ENCODE results near the gene ADGRL3.
"Not testable (repeated sequence)": the region's sequence is repeated elsewhere in the genome, so short reads cannot be mapped to it uniquely, and the experiment has no call there.

Gene ADGRL3

GRCh38 chr4:61851126-61851525 is 651.0 kb downstream of the ADGRL3 start:
- no peak for DNase-seq

DNA sequence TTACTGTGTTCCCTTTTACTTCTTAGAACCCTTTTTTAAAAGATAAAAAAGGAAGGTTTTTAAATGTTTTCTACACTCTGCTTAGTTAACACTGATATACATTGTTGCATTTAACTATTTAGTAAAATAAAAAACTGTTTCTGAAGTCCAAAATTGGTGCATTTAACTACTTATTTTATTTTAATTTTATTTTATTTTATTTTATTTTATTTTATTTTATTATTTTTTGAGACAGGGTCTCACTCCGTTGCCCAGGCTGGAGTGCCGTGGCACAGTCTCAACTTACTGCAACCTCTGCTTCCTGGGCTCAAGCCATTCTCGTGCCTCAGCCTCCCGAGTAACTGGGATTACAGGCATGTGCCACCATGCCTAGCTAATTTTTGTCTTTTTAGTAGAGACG is 652.0 kb downstream of the ADGRL3 start:
- DNase-seq = not testable (repeated sequence)

- no peak for DNase-seq
These were observed 652.9 kb downstream of the ADGRL3 start for GRCh38 chr4:61853041-61853440.

DNA sequence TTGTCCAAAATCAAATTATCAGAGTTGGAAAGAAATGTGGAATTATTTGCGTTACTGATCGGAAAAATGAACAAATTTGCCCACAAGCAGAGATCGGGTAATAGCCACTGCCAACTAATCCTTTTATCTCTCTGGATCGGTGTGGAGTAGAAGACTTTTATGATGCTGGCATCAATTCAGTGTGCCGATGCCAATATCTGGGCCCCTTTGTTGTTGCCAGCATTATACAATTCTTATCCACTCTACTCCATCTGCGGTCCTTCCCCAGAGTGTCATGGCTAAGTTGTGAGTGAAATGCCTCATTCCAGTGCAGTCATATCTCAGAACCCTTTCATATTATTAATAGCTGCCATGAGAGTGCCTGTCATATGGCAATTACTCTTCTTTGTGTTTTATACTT is 660.2 kb downstream of the ADGRL3 start:
- no peak for DNase-seq

- no peak for DNase-seq
These were observed 664.2 kb downstream of the ADGRL3 start for GRCh38 chr4:61864286-61864685.

GRCh38 chr4:61866378-61867030 is 666.4 kb downstream of the ADGRL3 start:
- no peak for DNase-seq

DNA sequence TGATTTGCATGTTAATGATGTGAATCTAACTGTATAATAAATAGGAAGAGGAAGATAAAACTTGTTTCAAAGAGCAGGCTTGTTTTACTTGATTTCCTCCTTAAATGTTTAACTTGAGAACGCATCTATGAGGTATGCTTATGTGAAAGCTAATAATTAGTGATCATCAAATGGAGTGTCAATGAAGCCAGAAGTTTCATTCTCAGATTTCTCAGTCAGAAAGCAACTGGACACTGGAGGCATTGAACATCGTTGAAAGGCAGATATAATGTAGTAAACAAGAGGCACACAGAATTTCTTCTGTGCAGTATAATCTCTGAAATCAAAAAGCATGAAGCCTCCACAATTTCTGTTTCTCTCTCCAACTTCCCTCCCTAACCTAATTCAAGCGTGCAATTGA is 672.9 kb downstream of the ADGRL3 start:
- no peak for DNase-seq

DNA sequence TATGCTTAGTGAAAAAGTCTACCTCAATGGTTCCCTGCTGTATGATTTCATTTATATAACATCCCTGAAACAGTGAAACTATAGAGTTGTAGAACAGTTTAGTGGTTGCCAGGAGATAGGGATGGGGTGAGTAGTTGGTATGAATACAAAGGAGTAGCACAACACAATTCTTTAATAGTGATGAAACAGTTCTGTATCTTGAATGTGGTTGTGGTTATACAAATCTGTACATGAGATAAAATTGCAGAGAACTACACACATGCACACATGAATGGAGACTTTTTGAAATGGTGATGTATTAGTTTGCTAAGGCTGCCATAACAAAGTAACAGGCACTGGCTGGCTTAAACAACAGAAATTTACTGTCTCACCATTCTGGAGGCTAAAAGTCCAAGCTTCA is 677.1 kb downstream of the ADGRL3 start:
- DNase-seq = no peak

GRCh38 chr4:61877893-61878292 is 677.8 kb downstream of the ADGRL3 start:
- no peak for DNase-seq

- no peak for DNase-seq
These were observed 682.3 kb downstream of the ADGRL3 start for GRCh38 chr4:61882381-61882780.

GRCh38 chr4:61886131-61886530 is 686.0 kb downstream of the ADGRL3 start:
- no peak for DNase-seq

GRCh38 chr4:61889117-61889516 is 689.0 kb downstream of the ADGRL3 start:
- DNase-seq = no peak

- no peak for DNase-seq
These were observed 690.2 kb downstream of the ADGRL3 start for GRCh38 chr4:61890321-61890720.

- DNase-seq = no peak
These were observed 691.8 kb downstream of the ADGRL3 start for GRCh38 chr4:61891953-61892352.

DNA sequence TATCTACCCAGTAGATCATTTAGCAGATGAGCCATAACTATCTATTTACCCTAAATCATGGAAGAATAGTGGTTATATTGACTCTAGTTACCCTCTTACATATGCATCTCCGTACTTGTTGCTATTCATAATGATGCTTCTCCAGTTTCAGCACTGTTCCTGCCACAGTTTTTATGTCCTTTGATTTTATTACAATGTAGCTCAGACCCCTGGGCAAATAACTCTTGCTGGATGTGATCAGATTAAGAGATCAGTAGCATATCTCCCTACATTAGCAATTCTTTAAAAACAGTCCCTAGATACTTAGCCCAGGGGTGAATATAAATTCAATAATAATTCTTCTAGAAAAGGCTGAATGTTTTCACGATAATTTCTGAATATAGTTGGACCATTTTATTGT is 696.5 kb downstream of the ADGRL3 start:
- no peak for DNase-seq

- DNase-seq = no peak
These were observed 708.9 kb downstream of the ADGRL3 start for GRCh38 chr4:61909031-61909430.

DNA sequence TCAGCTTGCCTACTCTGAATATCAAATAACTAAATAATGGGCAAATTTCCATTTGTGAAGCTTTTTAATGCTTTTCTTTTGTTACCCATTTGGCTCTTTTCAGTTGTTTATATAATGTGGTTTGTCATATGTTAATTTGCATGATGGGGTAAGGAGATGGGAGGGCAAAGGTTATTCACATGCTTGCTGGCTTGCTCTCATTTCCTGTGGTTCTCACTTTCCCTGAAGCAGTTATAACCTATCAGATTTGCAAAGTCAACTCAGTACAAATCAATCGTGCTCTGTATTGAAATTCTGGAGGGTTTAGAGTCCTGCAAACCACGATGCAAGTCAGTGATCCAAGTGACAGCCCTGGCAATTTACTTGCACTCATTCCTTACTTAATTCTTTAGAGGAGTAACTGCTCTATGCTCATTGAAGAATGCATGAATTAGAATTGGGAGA is 711.2 kb downstream of the ADGRL3 start:
- no peak for DNase-seq

DNA sequence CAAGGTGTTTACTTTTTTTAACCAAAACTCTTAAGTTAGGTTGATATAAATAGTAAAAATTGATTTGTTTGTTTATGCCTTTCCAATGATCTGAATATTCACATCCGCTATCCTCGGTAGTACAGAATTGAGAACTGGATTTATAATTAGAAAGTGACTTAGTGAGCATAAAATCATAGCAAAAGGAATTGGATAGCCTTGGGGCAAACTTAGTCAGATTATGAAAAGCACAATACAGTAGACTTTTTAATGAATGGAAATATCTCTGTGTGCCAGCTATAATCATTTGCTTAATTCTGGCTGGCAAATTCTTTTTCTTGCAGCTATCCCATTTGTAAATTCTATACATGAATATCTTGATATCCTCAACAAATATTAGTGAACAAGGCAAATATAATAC is 713.5 kb downstream of the ADGRL3 start:
- DNase-seq = no peak

DNA sequence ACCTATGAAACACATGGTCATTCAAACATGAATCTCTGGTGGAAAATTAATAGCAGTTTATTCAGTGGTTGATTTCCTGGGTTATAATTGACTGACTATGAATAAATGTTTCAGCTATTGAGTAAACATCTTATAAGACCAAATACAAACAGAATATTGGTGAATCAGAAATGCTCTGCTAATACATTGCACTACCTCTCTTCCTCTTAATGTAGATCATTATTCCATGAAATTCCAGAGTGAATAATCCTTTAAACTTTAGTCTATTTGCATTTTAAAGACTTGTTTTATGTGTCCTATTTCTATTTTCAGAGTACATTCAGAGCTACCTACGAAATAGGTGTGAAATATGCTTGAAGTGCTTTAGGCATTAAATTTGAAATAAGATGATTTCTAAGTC is 715.4 kb downstream of the ADGRL3 start:
- DNase-seq = no peak

- no peak for DNase-seq
These were observed 718.4 kb downstream of the ADGRL3 start for GRCh38 chr4:61918507-61918906.

DNA sequence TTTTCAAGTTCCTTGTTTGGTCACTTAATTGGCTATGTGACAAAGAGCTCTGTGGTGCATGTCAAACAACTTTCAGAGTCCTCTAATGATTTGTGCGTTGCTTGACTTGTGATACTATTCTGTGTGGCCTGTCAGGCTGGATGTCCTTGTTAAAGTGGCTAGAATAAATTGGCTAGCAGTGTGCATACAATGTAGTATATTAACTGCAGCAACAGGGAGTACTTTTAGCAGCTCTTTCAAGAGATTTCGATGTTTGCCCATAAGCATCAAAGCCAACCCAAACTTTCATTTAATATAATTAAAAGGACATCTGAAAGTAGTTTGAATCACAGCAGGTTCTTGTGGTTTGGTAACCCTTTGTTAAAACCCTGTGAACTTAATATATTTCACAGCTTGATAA is 718.9 kb downstream of the ADGRL3 start:
- no peak for DNase-seq

DNA sequence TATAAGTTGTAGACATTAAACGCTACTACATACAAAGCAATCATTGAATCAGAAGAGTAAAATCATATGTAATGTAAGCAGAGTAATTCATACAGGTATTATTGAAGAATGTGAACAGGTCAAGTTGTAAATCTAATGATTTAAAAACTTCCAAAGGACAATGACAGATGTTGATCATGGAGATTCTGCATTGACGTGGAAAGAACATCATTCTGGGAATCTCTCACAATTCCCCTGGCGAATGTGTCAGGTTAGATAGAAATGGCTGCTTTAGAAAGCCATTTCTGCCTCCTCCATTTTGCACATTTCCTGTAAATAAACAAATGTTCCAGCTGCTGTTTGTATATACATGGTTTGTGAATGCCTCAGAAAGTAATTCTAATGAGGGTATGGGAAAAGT is 719.4 kb downstream of the ADGRL3 start:
- no peak for DNase-seq

DNA sequence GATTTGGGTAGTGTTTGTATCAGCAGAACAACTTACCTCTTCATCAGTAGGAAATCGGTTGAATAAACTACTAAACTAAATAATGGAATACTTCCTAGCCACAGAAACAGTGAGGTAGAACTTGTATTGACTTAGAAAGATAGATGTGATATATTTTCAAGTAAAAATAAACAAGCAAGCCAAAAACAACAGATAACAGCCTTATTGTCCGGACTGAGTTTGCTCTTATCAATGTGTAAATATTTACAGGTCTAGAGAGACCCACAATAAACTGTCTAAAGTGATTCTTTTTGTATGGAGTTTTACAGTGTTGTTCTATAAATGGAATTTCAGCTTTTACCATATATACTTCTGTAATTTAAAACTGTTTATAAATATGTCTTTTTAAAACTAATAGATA is 721.8 kb downstream of the ADGRL3 start:
- DNase-seq = no peak

DNA sequence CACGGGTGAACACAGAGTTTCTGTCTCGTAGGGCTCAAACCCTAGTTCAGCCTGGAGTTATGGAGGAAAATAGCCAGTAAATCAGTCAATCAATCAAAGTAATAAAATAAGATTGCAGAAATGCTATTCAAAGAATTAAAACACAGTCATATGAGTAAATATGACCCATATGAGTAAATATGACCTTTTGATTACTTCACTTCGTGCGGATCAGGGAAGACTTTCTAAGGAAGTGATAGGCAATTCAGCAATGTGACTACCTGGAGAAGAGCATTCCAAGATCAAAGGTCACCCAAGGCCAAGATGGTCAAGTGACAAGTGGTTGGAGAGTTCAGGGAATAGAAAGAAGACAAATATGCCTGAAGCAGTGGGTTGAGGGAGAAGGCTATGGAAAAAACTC is 722.6 kb downstream of the ADGRL3 start:
- DNase-seq = no peak

DNA sequence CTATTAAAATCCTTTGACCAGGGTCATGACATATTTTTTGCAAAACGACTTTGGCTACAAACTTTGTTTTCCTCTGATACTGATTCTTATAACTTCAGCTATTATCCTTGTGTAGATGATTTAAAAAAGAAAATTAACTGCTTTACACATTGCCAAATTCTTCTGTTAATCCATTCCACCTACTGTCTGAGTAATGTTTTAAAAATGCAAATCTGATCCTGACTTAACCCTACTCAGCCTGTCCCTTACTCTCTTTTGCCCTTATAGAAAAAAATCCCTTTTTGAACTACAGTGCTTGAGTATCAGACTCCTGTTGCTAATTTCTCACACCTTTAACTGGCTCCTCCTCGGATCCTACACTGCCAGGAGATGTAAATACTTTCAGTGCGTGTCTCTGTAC is 723.1 kb downstream of the ADGRL3 start:
- no peak for DNase-seq

DNA sequence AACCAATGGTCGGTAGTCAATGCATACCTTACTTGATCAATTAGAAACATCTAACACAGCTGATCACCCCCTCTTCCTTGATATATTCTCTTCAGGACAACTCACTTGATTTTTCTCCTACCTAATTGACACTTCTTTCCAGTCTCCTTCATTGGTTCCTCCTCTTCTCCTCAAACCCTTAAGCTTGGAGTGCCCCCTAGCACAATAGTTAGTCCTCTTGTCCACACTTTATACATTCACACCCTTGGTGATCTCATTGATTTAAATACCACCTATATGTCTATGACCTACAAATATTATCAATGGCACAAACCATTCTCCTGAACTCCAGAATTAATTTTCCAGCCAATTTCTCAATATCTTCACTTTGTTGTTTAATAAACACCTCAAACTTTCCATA is 724.0 kb downstream of the ADGRL3 start:
- DNase-seq = no peak

All from DMS79 treated with DMSO at 0.1 percent for 48 hours (cell line).